GM23338 (cell line): ENCODE data around the gene GPR31. TPM values are rescaled to one million over a fixed set of nuclear protein-coding genes. Genes with fewer than 3 reads are reported as not detected.

Experiments used
- ATAC-seq: fragments of 200-7000 bp; cut with Tn5 transposase; 3 replicates; pipeline ENCODE4 v1.9.1; 2020
- DNase-seq: peaks from one replicate; pipeline ENCODE4 v3.0.0-alpha.2; 2015; ENCODE audit warnings: low spot score
- H2AFZ ChIP-seq: fragments of 200-600 bp; sonication (generic); 2 replicates; pipeline ENCODE4 v1.8.0; 2016; ENCODE audit warnings: antibody characterized with exemption, mild to moderate bottlenecking, moderate library complexity
- H3F3A ChIP-seq: fragments of 200-600 bp; sonication (generic); replicated peaks from 2 replicates; pipeline ENCODE4 v1.8.0; 2017; ENCODE audit warnings: antibody characterized with exemption, mixed run types, low read depth
- H3K27ac ChIP-seq: fragments of 200-600 bp; sonication (generic); 2 replicates; pipeline ENCODE4 v1.6.1; 2016; ENCODE audit warnings: low read depth
- H3K27me3 ChIP-seq: fragments of 200-600 bp; sonication (generic); 2 replicates; pipeline ENCODE4 v1.8.0; 2016; ENCODE audit warnings: mild to moderate bottlenecking, mixed run types, moderate library complexity; ENCODE audit not compliant: insufficient read depth
- H3K36me3 ChIP-seq: fragments of 200-600 bp; sonication (generic); 2 replicates; pipeline ENCODE4 v1.8.0; 2016; ENCODE audit warnings: mild to moderate bottlenecking; ENCODE audit not compliant: insufficient read depth
- H3K4me1 ChIP-seq: fragments of 200-600 bp; sonication (generic); 2 replicates; pipeline ENCODE4 v1.8.0; 2016; ENCODE audit warnings: mild to moderate bottlenecking, moderate library complexity; ENCODE audit not compliant: insufficient read depth
- H3K4me2 ChIP-seq: fragments of 200-600 bp; sonication (generic); 2 replicates; pipeline ENCODE4 v1.7.1; 2017; ENCODE audit warnings: mixed run types
- H3K4me3 ChIP-seq: fragments of 200-600 bp; sonication (generic); 2 replicates; pipeline ENCODE4 v1.6.1; 2016; ENCODE audit warnings: mixed run types
- H3K79me2 ChIP-seq: fragments of 200-600 bp; sonication (generic); replicated peaks from 2 replicates; pipeline ENCODE4 v1.8.0; 2017; ENCODE audit warnings: mild to moderate bottlenecking; ENCODE audit not compliant: insufficient read depth
- H3K9me2 ChIP-seq: fragments of 200-600 bp; sonication (generic); 2 replicates; pipeline ENCODE4 v1.8.0; 2017; ENCODE audit not compliant: insufficient read depth
- H4K20me1 ChIP-seq: fragments of 200-600 bp; sonication (generic); replicated peaks from 2 replicates; pipeline ENCODE4 v1.8.0; 2017; ENCODE audit warnings: mild to moderate bottlenecking; ENCODE audit not compliant: insufficient read depth
- H3K27ac Mint-ChIP-seq: 2 replicates; pipeline ENCODE4 v1.8.0; 2020; ENCODE audit warnings: inconsistent platforms, mild to moderate bottlenecking, moderate library complexity, mixed read lengths
- H3K27me3 Mint-ChIP-seq: 3 replicates; pipeline ENCODE4 v1.8.0; 2022; ENCODE audit warnings: low read depth, mild to moderate bottlenecking, moderate library complexity, mixed read lengths, inconsistent platforms; ENCODE audit not compliant: insufficient read depth, poor library complexity
- H3K36me3 Mint-ChIP-seq: 3 replicates; pipeline ENCODE4 v1.8.0; 2021; ENCODE audit warnings: low read depth, mild to moderate bottlenecking, inconsistent platforms, moderate library complexity, mixed read lengths
- H3K4me1 Mint-ChIP-seq: 3 replicates; pipeline ENCODE4 v1.8.0; 2020; ENCODE audit warnings: mild to moderate bottlenecking, inconsistent platforms, mixed read lengths
- H3K4me3 Mint-ChIP-seq: 3 replicates; pipeline ENCODE4 v1.8.0; 2021; ENCODE audit warnings: moderate library complexity, mild to moderate bottlenecking, inconsistent platforms, mixed read lengths
- H3K9me3 Mint-ChIP-seq: 3 replicates; pipeline ENCODE4 v1.8.0; 2020; ENCODE audit warnings: moderate library complexity, mild to moderate bottlenecking, inconsistent platforms, mixed read lengths
- CREB1 ChIP-seq: fragments of 250-450 bp; sonication (Bioruptor Pico); IDR thresholded peaks from 2 replicates; pipeline ENCODE4 v1.5.0; 2020; ENCODE audit warnings: low read depth, mild to moderate bottlenecking, moderate library complexity
- CTCF ChIP-seq, 2 experiments: fragments of 200-600 bp in 1 of 2; sonication (generic) in 1 of 2; conservative IDR thresholded peaks; 2 replicates each; pipeline versions ENCODE4 v1.5.1 to v1.6.1; 2016 to 2017; ENCODE audit warnings: antibody characterized with exemption in 2 of 2, low read depth in 2 of 2, mild to moderate bottlenecking in 2 of 2, moderate library complexity in 1 of 2
- EZH2 ChIP-seq: fragments of 200-600 bp; sonication (generic); IDR thresholded peaks from one replicate; pipeline ENCODE4 v1.8.0; 2017; ENCODE audit warnings: antibody characterized with exemption, mild to moderate bottlenecking, low read depth; ENCODE audit not compliant: unreplicated experiment
- EZH2phosphoT487 ChIP-seq: fragments of 200-600 bp; sonication (generic); IDR thresholded peaks from one replicate; pipeline ENCODE4 v1.8.1; 2018; ENCODE audit warnings: antibody characterized with exemption; ENCODE audit not compliant: unreplicated experiment
- JUNB ChIP-seq: IDR thresholded peaks from one replicate; pipeline ENCODE4 v1.6.1; 2016; ENCODE audit warnings: antibody characterized with exemption; ENCODE audit not compliant: unreplicated experiment
- NANOG ChIP-seq: IDR thresholded peaks from 2 replicates; pipeline ENCODE4 v1.6.1; 2016; ENCODE audit warnings: antibody characterized with exemption, borderline replicate concordance
- STAT1 ChIP-seq: IDR thresholded peaks from one replicate; pipeline ENCODE4 v1.6.1; 2016; ENCODE audit warnings: antibody characterized with exemption; ENCODE audit not compliant: unreplicated experiment
- ZNF114 ChIP-seq: fragments of 250-450 bp; sonication (Bioruptor Pico); IDR thresholded peaks from 2 replicates; pipeline ENCODE4 v1.5.0; 2020; ENCODE audit warnings: mild to moderate bottlenecking, moderate library complexity
- ZNF331 ChIP-seq: fragments of 250-450 bp; sonication (Bioruptor Pico); IDR thresholded peaks from 2 replicates; pipeline ENCODE4 v1.5.0; 2020; ENCODE audit warnings: low read depth, mild to moderate bottlenecking, moderate library complexity
- polyA plus RNA-seq: library from polyadenylated mRNA; unstranded; fragments of >200 nt; fragmentation: Nextera tagmentation; extraction: Ambion mirVana; gene quantifications from 2 replicates; pipeline ENCODE4 v1.2.1, GENCODE V29; 2016
- total RNA-seq: library from RNA; depleted of rRNA; stranded (reverse); fragments of >200 nt; shearing (Covaris generic); gene quantifications from 2 replicates; pipeline ENCODE4 v1.2.3, GENCODE V29; 2014
- TF ChIP-seq, protein P1 (sequence below): fragments of 250-450 bp; sonication (Bioruptor Pico); IDR thresholded peaks from 2 replicates; pipeline ENCODE4 v1.5.0; 2020; ENCODE audit warnings: mild to moderate bottlenecking, moderate library complexity

GPR31 gene
- total and polyA plus RNA-seq, 2 experiments from 2014 or later, result not detected

- TF ChIP-seq, protein P1, sequence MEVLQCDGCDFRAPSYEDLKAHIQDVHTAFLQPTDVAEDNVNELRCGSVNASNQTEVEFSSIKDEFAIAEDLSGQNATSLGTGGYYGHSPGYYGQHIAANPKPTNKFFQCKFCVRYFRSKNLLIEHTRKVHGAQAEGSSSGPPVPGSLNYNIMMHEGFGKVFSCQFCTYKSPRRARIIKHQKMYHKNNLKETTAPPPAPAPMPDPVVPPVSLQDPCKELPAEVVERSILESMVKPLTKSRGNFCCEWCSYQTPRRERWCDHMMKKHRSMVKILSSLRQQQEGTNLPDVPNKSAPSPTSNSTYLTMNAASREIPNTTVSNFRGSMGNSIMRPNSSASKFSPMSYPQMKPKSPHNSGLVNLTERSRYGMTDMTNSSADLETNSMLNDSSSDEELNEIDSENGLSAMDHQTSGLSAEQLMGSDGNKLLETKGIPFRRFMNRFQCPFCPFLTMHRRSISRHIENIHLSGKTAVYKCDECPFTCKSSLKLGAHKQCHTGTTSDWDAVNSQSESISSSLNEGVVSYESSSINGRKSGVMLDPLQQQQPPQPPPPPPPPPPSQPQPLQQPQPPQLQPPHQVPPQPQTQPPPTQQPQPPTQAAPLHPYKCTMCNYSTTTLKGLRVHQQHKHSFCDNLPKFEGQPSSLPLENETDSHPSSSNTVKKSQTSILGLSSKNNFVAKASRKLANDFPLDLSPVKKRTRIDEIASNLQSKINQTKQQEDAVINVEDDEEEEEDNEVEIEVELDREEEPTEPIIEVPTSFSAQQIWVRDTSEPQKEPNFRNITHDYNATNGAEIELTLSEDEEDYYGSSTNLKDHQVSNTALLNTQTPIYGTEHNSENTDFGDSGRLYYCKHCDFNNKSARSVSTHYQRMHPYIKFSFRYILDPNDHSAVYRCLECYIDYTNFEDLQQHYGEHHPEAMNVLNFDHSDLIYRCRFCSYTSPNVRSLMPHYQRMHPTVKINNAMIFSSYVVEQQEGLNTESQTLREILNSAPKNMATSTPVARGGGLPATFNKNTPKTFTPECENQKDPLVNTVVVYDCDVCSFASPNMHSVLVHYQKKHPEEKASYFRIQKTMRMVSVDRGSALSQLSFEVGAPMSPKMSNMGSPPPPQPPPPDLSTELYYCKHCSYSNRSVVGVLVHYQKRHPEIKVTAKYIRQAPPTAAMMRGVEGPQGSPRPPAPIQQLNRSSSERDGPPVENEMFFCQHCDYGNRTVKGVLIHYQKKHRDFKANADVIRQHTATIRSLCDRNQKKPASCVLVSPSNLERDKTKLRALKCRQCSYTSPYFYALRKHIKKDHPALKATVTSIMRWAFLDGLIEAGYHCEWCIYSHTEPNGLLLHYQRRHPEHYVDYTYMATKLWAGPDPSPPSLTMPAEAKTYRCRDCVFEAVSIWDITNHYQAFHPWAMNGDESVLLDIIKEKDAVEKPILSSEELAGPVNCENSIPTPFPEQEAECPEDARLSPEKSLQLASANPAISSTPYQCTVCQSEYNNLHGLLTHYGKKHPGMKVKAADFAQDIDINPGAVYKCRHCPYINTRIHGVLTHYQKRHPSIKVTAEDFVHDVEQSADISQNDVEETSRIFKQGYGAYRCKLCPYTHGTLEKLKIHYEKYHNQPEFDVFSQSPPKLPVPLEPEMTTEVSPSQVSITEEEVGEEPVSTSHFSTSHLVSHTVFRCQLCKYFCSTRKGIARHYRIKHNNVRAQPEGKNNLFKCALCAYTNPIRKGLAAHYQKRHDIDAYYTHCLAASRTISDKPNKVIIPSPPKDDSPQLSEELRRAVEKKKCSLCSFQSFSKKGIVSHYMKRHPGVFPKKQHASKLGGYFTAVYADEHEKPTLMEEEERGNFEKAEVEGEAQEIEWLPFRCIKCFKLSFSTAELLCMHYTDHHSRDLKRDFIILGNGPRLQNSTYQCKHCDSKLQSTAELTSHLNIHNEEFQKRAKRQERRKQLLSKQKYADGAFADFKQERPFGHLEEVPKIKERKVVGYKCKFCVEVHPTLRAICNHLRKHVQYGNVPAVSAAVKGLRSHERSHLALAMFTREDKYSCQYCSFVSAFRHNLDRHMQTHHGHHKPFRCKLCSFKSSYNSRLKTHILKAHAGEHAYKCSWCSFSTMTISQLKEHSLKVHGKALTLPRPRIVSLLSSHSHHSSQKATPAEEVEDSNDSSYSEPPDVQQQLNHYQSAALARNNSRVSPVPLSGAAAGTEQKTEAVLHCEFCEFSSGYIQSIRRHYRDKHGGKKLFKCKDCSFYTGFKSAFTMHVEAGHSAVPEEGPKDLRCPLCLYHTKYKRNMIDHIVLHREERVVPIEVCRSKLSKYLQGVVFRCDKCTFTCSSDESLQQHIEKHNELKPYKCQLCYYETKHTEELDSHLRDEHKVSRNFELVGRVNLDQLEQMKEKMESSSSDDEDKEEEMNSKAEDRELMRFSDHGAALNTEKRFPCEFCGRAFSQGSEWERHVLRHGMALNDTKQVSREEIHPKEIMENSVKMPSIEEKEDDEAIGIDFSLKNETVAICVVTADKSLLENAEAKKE (CRISPR knock-in tag), result no peak
- TF ChIP-seq ZNF114 (CRISPR knock-in tag), result no peak
- TF ChIP-seq ZNF331 (CRISPR knock-in tag), result no peak
- TF ChIP-seq NANOG, result no peak
These were observed 36.4 kb downstream of the GPR31 start (continued) for GRCh38 chr6:167121335-167121841.

DNA sequence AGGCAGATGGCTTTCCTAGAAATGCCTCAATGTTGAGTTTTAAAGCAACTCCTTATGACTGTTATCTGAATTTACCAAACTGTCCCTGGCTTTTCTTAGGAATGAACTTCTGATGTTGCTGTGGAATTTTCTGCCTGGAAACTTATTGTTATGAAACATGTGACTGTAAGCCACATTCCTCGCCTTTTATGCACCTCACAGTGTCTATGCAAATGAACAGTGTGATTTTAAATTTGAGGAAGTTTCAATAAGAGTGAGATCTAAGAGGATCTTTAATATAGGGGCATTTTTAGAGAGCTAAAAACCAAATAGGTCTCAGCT is 37.2 kb downstream of the GPR31 start:
- H4K20me1 ChIP-seq, result no peaks in the 10 kb centered on the region
- Mint-ChIP-seq H3K4me3 (no peak overlapping the region), H3K4me1 (peaks cover 14% of the 10 kb centered on the region), H3K27me3 (peaks cover 5% of the 10 kb centered on the region), H3K27ac (no peak overlapping the region), H3K9me3 (peaks cover 9% of the 10 kb centered on the region; the same call in 1 of the 3 replicates), H3K36me3 (peaks cover 4% of the 10 kb centered on the region; the same call in 2 of the 3 replicates)
- no peak for DNase-seq
- H3F3A ChIP-seq, result no peaks in the 10 kb centered on the region
- no peak overlapping the region for H3K4me3 ChIP-seq
- no peak for ATAC-seq
- no peak overlapping the region for H3K4me2 ChIP-seq
- no peaks in the 10 kb centered on the region for H3K9me2 ChIP-seq
- no peak overlapping the region for H3K27ac ChIP-seq
- H3K36me3 ChIP-seq, result no peaks in the 10 kb centered on the region
- no peak overlapping the region for H2AFZ ChIP-seq
- no peaks in the 10 kb centered on the region; the same call in 1 of the 2 replicates for H3K4me1 ChIP-seq
- H3K27me3 ChIP-seq, result no peaks in the 10 kb centered on the region
- TF ChIP-seq CREB1 (CRISPR knock-in tag), result no peak
- TF ChIP-seq JUNB, result no peak
- no peak for TF ChIP-seq STAT1
- TF ChIP-seq NANOG, result no peak
- TF ChIP-seq EZH2, result no peak
- TF ChIP-seq EZH2phosphoT487, result no peak
- TF ChIP-seq ZNF114 (CRISPR knock-in tag), result no peak
- TF ChIP-seq CTCF (conservative IDR thresholded peaks at IDR 0.05; ENCODE audit: low read depth in 2 of 2), result no peak
- H3K79me2 ChIP-seq, result no peaks in the 10 kb centered on the region
